Posterior cingulate gyrus (tissue), 11 donors: ENCODE results near the gene AP3M1.

ENCODE experiments used
- DNase-seq, 10 donors: peaks; one replicate each; pipeline versions ENCODE4 v3.0.0 to v3.0.0-alpha.2; 2020 to 2021; ENCODE audit warnings: mixed read lengths in 3 of 10
- intact Hi-C: fragments of 100-400 bp; cut with DNase I; formaldehyde crosslinking; loops from one replicate; pipeline ENCODE4 v1.15.1; 2023

The AP3M1 gene

DNA sequence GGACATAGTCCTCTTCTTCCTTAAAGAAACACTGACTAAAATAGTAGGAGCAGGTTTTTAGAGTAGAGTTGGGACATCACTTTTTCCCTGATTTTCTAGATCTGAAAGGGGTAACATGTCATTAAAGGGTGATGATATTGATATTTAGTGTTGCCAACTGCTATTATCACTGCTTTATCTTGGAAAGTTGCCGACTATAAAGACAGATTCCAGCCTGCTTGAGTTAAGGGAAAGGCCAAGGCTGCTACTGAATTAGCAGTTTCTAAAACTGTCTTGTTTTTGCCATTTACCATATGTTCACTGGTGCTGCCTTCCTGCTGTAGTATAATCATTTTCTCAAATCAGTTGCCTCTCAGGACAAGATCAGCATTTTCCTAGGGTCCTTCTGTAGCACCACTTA is 29.7 kb downstream of the AP3M1 start:
- DNase-seq = no peak
- intact Hi-C loops = no loop called here

DNA sequence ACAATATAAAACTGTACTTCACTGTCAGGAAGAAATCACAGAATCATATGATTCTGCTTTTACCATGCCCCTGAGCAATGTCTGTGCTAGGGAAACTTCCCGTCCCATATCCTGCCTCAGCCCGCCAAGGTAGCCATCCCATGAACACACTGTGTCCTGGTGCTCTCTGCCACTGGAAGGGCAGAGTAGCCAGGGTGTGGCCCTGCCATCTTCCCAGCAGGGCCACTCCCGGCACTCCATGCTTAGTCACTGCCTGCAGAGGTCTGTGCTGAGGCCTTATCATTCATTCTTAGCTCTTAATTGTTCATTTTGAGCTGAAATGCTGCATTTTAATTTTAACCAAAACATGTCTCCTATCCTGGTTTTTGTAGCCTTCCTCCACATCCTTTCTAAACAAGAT is 31.8 kb downstream of the AP3M1 start:
- intact Hi-C loops = no loop called here
- DNase-seq = no peak

GRCh38 chr10:74117738-74118137 is 32.9 kb downstream of the AP3M1 start:
- intact Hi-C loops = no loop called here
- DNase-seq = peak in 1 of 10 donors; percentile 56

GRCh38 chr10:74114041-74114448 is 36.6 kb downstream of the AP3M1 start:
- intact Hi-C loops = no loop called here
- peak in 8 of 10 donors; percentile 34 to 89 (median 56) for DNase-seq

DNA sequence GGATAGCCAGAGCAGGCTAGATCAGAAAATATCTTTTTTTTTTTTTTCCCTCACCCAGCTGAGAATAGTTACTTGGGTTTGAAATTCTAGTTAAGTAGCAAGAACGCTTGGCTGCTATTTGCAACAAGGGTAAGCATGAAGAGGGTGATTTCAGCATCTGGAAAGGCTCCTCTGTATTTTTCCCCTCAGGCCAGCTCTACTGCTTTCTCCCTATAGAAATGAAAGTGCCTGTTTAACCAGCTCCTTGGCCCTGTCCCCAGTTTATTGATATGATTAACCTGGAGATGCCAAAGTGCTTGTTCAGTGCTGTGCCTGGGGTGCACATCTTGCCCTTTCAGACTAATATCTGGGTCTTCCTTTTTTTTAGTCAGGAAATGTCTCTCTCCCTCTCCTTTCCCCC is 37.1 kb downstream of the AP3M1 start:
- intact Hi-C loops = no loop called here
- no peak for DNase-seq

GRCh38 chr10:74111799-74112198 is 38.8 kb downstream of the AP3M1 start:
- intact Hi-C loops = no loop called here
- DNase-seq = peak in 1 of 10 donors; percentile 51

GRCh38 chr10:74110120-74110519 is 40.5 kb downstream of the AP3M1 start:
- DNase-seq = no peak
- intact Hi-C loops = no loop called here

GRCh38 chr10:74109452-74109851 is 41.2 kb downstream of the AP3M1 start:
- intact Hi-C loops = no loop called here
- DNase-seq = no peak

DNA sequence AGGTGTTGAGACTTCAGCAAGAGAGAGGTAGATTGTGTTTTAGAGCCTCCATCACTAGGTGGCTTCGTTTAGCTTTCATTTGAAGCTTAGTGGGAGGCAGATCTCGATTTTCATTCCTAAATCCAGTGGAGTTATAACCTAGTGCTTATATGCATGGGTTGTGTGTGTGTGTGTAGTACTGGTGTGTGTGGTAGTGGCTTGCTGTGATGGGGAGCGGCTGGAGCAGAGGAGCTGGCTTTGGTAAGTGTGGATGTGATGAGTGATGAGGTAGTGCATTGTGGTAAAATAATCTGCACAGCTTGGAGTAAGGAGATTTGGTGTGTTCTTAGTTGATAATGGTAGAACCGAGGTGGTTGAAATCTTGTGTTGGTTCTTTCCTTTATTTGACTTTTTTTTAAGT is 43.2 kb downstream of the AP3M1 start:
- peak in 2 of 10 donors; percentile 57 to 59 for DNase-seq
- intact Hi-C loops = no loop called here

DNA sequence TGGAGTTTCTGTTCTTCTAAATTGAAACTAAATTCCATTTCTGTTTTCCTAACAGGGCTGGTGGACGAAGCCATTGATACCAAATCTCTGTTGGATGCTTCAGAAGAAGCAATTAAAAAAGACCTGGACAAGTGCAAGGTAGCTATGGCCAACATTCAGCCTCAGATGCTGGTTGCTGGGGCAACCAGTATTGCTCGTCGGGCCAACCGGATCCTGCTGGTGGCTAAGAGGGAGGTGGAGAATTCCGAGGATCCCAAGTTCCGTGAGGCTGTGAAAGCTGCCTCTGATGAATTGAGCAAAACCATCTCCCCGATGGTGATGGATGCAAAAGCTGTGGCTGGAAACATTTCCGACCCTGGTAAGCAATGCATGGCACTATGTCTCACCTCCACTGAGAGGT is 45.6 kb downstream of the AP3M1 start:
- intact Hi-C loops = no loop called here
- peak in 6 of 10 donors; percentile 36 to 89 (median 44) for DNase-seq

GRCh38 chr10:74104480-74104879 is 46.1 kb downstream of the AP3M1 start:
- DNase-seq = no peak
- intact Hi-C loops = no loop called here

DNA sequence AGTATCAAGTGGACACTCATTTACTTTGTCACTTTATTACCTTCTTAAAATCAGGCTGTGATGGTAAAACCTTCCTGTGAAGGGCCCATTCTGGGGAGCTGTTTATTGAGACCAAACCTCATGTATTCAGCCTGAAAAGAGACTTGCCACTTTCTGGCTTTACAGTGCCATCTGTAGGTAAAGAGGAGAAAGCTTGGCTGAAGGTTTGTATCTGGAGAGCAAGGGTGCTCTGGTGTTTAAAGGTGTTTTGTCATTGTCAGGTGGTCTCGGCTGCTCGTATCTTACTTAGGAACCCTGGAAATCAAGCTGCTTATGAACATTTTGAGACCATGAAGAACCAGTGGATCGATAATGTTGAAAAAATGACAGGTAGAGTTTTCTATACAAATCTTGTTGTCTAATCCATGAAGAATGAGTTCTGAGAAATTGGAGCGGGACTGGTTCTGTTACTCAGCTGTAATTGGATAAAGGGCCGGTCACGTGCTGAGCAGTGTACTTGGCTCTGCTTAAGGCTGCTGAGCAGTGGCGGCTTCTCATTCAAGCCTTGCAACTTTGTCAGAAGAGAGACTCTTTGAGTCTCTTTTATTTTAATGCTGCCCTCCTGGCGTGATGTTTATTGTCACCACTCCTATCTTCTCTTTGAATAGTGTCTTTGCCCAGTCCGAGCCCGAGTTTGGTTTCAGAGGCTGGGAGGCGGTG is 46.9 kb downstream of the AP3M1 start:
- DNase-seq = peak in 3 of 10 donors; percentile 22 to 75 (median 71)
- intact Hi-C loops = no loop called here

DNA sequence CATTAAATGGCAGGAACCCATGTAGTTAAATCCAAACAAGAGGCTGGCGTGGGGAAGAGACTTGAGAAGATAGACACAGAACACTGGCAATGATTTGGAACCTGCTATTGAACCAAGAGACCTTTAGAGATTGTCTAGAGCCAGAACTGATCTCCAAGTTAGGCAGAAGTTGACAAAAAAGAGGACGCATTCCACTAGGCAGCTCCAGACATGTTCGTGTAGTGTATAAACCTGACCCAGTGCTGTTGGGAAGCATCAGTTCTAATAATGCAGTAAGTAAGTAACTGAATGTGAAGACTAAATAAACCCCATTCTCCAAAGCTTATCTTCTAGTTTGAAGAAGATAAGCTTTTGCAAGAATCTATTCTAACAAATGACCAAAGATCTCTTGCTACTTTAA is 50.8 kb downstream of the AP3M1 start:
- no peak for DNase-seq
- intact Hi-C loops = no loop called here

DNA sequence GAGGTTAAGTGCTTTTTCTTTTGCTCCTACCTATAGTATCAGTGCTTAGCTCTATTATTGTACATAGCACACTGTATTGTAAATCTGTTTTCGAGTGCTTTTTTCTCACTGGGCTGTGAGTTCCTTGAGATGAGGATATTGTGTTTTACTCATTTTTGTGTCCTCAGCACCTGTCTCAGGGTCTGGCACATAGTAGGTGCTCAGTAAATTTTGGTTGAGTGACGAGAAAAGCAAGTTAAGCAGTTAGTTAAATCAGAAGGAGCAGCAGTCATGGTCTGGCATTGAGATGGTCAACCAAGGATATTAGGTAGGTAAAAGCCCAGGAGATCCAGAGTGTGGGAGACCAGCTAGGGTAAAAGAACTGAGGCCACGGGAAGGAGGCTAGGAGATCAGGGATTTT is 51.2 kb downstream of the AP3M1 start:
- intact Hi-C loops = no loop called here
- DNase-seq = no peak

- DNase-seq = no peak
- intact Hi-C loops = no loop called here
These were observed 52.9 kb downstream of the AP3M1 start for GRCh38 chr10:74097776-74098175.

DNA sequence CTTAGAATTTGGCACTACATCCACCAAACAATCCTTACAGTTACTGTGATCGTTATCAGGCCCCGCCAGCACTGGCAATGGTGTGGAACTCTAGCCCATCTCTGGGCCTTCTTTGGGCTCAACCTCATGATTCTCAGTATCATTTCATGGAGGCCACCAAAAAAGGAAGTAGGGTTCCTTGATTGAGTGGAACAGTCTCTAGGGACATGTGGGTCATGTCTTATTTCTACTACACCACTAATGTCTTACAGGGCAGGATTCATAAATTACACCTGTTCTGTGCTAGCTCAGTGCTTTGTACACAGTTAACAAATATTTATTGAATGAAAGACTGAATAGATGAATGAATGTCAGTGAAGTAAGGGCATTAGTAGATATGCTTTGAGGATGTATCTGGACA is 53.9 kb downstream of the AP3M1 start:
- DNase-seq = no peak
- intact Hi-C loops = no loop called here

DNA sequence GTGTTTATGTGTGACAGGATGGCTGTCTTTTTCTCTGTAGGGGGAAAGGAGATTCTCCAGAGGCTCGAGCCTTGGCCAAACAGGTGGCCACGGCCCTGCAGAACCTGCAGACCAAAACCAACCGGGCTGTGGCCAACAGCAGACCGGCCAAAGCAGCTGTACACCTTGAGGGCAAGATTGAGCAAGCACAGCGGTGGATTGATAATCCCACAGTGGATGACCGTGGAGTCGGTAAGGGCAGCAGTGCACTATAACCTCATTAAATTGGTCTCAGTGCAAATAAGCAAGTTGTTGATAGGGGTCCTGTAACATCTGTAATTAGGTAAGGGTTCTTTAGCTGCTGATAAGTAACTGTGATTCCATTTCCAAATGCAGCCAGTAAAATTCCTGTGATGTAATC is 56.4 kb downstream of the AP3M1 start:
- DNase-seq = no peak
- intact Hi-C loops = no loop called here

- intact Hi-C loops = no loop called here
- DNase-seq = no peak
These were observed 57.0 kb downstream of the AP3M1 start for GRCh38 chr10:74093530-74094164.

GRCh38 chr10:74092372-74092771 is 58.3 kb downstream of the AP3M1 start:
- intact Hi-C loops = no loop called here
- DNase-seq = no peak

DNA sequence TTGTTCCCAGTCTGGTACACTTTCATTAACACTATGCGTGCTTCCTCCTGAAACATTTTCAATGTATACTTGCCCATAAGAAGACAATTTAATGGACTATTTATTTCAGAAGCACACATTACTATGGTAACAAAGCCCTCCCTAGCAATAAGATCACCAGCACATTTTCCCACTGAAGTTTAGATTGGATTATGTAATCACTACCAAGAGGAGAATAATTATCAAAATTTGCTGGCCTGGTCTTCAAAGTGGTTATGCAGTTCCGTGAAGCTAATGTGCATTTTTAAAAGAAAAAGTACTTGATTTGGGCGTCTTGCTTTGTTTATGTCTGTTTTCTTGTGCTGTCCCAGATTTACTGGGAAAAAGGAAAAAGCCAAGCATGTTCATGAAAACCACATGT is 61.9 kb downstream of the AP3M1 start:
- intact Hi-C loops = no loop called here
- no peak for DNase-seq

DNA sequence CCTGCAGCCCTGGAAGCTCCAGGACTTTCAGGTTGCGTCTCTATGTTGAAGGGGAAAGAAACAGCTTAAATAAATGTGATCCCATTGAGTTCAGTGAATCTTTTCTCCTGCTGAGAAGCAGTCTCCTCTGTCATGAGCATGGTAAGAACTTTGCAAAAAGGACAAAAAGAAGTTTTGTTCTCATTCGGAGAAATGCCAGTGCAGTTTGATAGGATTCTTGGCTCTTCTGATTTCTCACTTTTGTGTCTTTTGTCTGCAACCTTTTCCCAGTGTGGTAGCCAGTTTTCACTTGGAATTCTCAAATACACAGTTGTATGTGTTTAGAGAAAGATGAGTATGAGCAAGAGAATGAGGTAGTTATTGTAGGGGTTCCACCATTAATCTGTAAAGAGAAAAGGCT is 64.3 kb downstream of the AP3M1 start:
- intact Hi-C loops = no loop called here

DNA sequence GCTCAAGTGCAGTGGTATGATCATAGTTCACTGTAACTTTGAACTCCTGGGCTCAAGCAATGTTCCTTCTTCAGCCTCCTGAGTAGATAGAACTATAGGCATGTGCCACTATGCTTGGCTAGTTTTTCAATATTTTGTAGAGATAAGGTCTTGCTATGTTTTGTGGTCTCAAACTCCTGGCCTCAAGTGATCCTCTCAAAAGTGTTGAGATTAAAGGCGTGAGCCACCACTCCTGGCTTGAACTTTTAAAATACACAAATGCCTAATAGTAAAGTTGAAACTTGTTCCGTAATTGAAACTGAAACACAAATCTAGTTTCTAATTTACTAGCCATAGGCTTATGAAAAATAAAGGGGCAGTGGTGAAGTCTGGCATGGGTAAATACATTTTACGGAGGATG is 65.7 kb downstream of the AP3M1 start:
- intact Hi-C loops = no loop called here
- no peak for DNase-seq

More for the DNA sequence above, 64.3 kb downstream of the AP3M1 start:
- DNase-seq = no peak
